ENCODE measurements around the gene MSI2. TPM values are rescaled to one million over a fixed set of nuclear protein-coding genes. Genes with fewer than 3 reads are reported as not detected.

MSI2 gene
- total RNA-seq, 2 donors from 2014 or later, result 53.1 to 74.0 TPM

GRCh38 chr17:57373756-57374155 is 117.4 kb downstream of the MSI2 start:
- no peak overlapping the region for H3K4me3 ChIP-seq
- intact Hi-C loops (cut with DNase I), result no loop called here
- H3K36me3 ChIP-seq, result no peaks in the 10 kb centered on the region
- H3K27ac ChIP-seq, result no peak overlapping the region
- no peak for TF ChIP-seq POLR2A (IDR thresholded peaks at IDR 0.05)
- no peak for TF ChIP-seq POLR2AphosphoS5 (IDR thresholded peaks at IDR 0.05)
- TF ChIP-seq CTCF (IDR thresholded peaks at IDR 0.05), result no peak
- H3K4me1 ChIP-seq (replicated peaks), result no peaks in the 10 kb centered on the region
- H3K9me3 ChIP-seq, result no peaks in the 10 kb centered on the region
- no peaks in the 10 kb centered on the region for H3K27me3 ChIP-seq (replicated peaks; ENCODE audit: insufficient read depth)
- DNase-seq (ENCODE audit: low spot score), result no peak
- 92% methylated on average over 2 of the region's 2 CpGs for WGBS

- TF ChIP-seq POLR2A (IDR thresholded peaks at IDR 0.05) (no peak), CTCF (IDR thresholded peaks at IDR 0.05) (no peak), POLR2AphosphoS5 (IDR thresholded peaks at IDR 0.05) (no peak)
- Histone ChIP-seq H3K9me3 (no peaks in the 10 kb centered on the region), H3K36me3 (no peaks in the 10 kb centered on the region), H3K27ac (no peak overlapping the region), H3K4me1 (replicated peaks) (no peaks in the 10 kb centered on the region), H3K4me3 (no peak overlapping the region), H3K27me3 (replicated peaks; ENCODE audit: insufficient read depth) (no peaks in the 10 kb centered on the region)
- DNase-seq (ENCODE audit: low spot score), result no peak
- intact Hi-C loops (cut with DNase I), result no loop called here
- WGBS, result 77% methylated on average over 11 of the region's 11 CpGs
Measured at GRCh38 chr17:57375040-57375769, 118.9 kb downstream of the MSI2 start.

- Histone ChIP-seq H3K27me3 (replicated peaks; ENCODE audit: insufficient read depth) (no peaks in the 10 kb centered on the region), H3K4me3 (no peak overlapping the region), H3K36me3 (no peaks in the 10 kb centered on the region), H3K4me1 (replicated peaks) (no peaks in the 10 kb centered on the region), H3K9me3 (no peaks in the 10 kb centered on the region), H3K27ac (no peak overlapping the region)
- no peak for TF ChIP-seq CTCF (IDR thresholded peaks at IDR 0.05)
- TF ChIP-seq POLR2A (IDR thresholded peaks at IDR 0.05), result no peak
- TF ChIP-seq POLR2AphosphoS5 (IDR thresholded peaks at IDR 0.05), result no peak
- WGBS, result 59% methylated on average over 12 of the region's 12 CpGs
- intact Hi-C loops (cut with DNase I), result no loop called here
- DNase-seq (ENCODE audit: low spot score), result no peak
Measured at GRCh38 chr17:57375770-57376225, 119.5 kb downstream of the MSI2 start.

GRCh38 chr17:57377094-57377493 is 120.8 kb downstream of the MSI2 start:
- intact Hi-C loops (cut with DNase I), result no loop called here
- TF ChIP-seq CTCF (IDR thresholded peaks at IDR 0.05), result no peak
- no peak for TF ChIP-seq POLR2AphosphoS5 (IDR thresholded peaks at IDR 0.05)
- TF ChIP-seq POLR2A (IDR thresholded peaks at IDR 0.05), result no peak
- no peak overlapping the region for H3K4me3 ChIP-seq
- no peaks in the 10 kb centered on the region for H3K27me3 ChIP-seq (replicated peaks; ENCODE audit: insufficient read depth)
- no peak for DNase-seq (ENCODE audit: low spot score)
- no peaks in the 10 kb centered on the region for H3K36me3 ChIP-seq
- 91% methylated on average over 7 of the region's 7 CpGs for WGBS
- H3K27ac ChIP-seq, result no peak overlapping the region
- no peaks in the 10 kb centered on the region for H3K9me3 ChIP-seq
- no peaks in the 10 kb centered on the region for H3K4me1 ChIP-seq (replicated peaks)
